Duodenal mucosa (tissue), 2 donors: ENCODE measurements around the gene SERTAD2.

Source experiments
- H3K27ac ChIP-seq: one replicate; pipeline ENCODE4 v1.7.0; 2013; ENCODE audit warnings: low read depth, low read length
- H3K27me3 ChIP-seq, 2 donors: one replicate each; pipeline ENCODE4 v1.7.0; 2013; ENCODE audit warnings: low read length in 2 of 2, control low read depth in 1 of 2; ENCODE audit not compliant: insufficient read depth in 2 of 2, control insufficient read depth in 1 of 2
- H3K36me3 ChIP-seq, 2 donors: one replicate each; pipeline ENCODE4 v1.7.0; 2013; ENCODE audit warnings: low read length in 2 of 2, control low read depth in 1 of 2; ENCODE audit not compliant: insufficient read depth in 2 of 2, control insufficient read depth in 1 of 2
- H3K4me1 ChIP-seq, 2 donors: one replicate each; pipeline ENCODE4 v1.7.0; 2013; ENCODE audit warnings: low read length in 2 of 2, control low read depth in 1 of 2; ENCODE audit not compliant: insufficient read depth in 2 of 2, control insufficient read depth in 1 of 2
- H3K4me3 ChIP-seq, 2 donors: one replicate each; pipeline ENCODE4 v1.7.0; 2013; ENCODE audit warnings: low read length in 2 of 2, low read depth in 1 of 2
- H3K9ac ChIP-seq, 2 donors: one replicate each; pipeline ENCODE4 v1.7.0; 2013; ENCODE audit warnings: low read length in 2 of 2, low read depth in 1 of 2
- H3K9me3 ChIP-seq, 2 donors: one replicate each; pipeline ENCODE4 v1.7.0; 2013; ENCODE audit warnings: low read length in 2 of 2, control low read depth in 1 of 2; ENCODE audit not compliant: control insufficient read depth in 1 of 2

Gene SERTAD2

GRCh38 chr2:64658269-64658668 lies 4.6 kb upstream of the SERTAD2 start:
- H3K36me3 ChIP-seq = no peaks in the 10 kb centered on the region
- no peak overlapping the region for H3K27ac ChIP-seq
- peaks cover 11 to 15% of the 10 kb centered on the region in 2 donors for H3K4me1 ChIP-seq
- H3K4me3 ChIP-seq = no peak overlapping the region
- no peaks in the 10 kb centered on the region for H3K27me3 ChIP-seq
- no peaks in the 10 kb centered on the region for H3K9me3 ChIP-seq
- H3K9ac ChIP-seq = no peak overlapping the region

- H3K36me3 ChIP-seq = no peaks in the 10 kb centered on the region
- H3K9me3 ChIP-seq = no peaks in the 10 kb centered on the region
- peaks cover 11 to 15% of the 10 kb centered on the region in 2 donors for H3K4me1 ChIP-seq
- H3K27ac ChIP-seq = no peak overlapping the region
- no peak overlapping the region for H3K4me3 ChIP-seq
- no peak overlapping the region for H3K9ac ChIP-seq
- no peaks in the 10 kb centered on the region for H3K27me3 ChIP-seq
These were observed 3.7 kb upstream of the SERTAD2 start for GRCh38 chr2:64657411-64657810.

- H3K27ac ChIP-seq = no peak overlapping the region
- no peak overlapping the region for H3K4me3 ChIP-seq
- H3K36me3 ChIP-seq = no peaks in the 10 kb centered on the region
- H3K4me1 ChIP-seq = peaks cover 16 to 24% of the 10 kb centered on the region in 2 donors
- H3K9me3 ChIP-seq = no peaks in the 10 kb centered on the region
- H3K27me3 ChIP-seq = no peaks in the 10 kb centered on the region
- no peak overlapping the region for H3K9ac ChIP-seq
These were observed 2.7 kb upstream of the SERTAD2 start for GRCh38 chr2:64656379-64656778.

- Histone ChIP-seq H3K27ac (no peak overlapping the region), H3K36me3 (no peaks in the 10 kb centered on the region), H3K9ac (no peak overlapping the region), H3K9me3 (no peaks in the 10 kb centered on the region), H3K27me3 (no peaks in the 10 kb centered on the region), H3K4me1 (peaks cover 21 to 29% of the 10 kb centered on the region in 2 donors), H3K4me3 (no peak overlapping the region)
These were observed 2.2 kb upstream of the SERTAD2 start for GRCh38 chr2:64655873-64656272.

- peaks cover 28 to 35% of the 10 kb centered on the region in 2 donors for H3K4me1 ChIP-seq
- peak overlapping the region; percentile 83 to 86 for H3K4me3 ChIP-seq
- H3K9me3 ChIP-seq = no peaks in the 10 kb centered on the region
- peak overlapping the region; percentile 79 to 86 for H3K9ac ChIP-seq
- no peak overlapping the region for H3K27ac ChIP-seq
- no peaks in the 10 kb centered on the region for H3K27me3 ChIP-seq
- H3K36me3 ChIP-seq = no peaks in the 10 kb centered on the region
These were observed 1.4 kb upstream of the SERTAD2 start for GRCh38 chr2:64655018-64655664.

- Histone ChIP-seq H3K36me3 (no peaks in the 10 kb centered on the region), H3K27me3 (no peaks in the 10 kb centered on the region), H3K4me1 (peaks cover 36 to 44% of the 10 kb centered on the region in 2 donors), H3K9ac (peak overlapping the region; percentile 79 to 86), H3K27ac (peak overlapping the region; percentile 93), H3K4me3 (peak overlapping the region; percentile 83 to 86), H3K9me3 (no peaks in the 10 kb centered on the region)
These were observed 524 bp upstream of the SERTAD2 start for GRCh38 chr2:64654063-64654811.

GRCh38 chr2:64652231-64653108 lies 1.2 kb downstream of the SERTAD2 start:
- Histone ChIP-seq H3K4me3 (peak overlapping the region; percentile 82 to 97), H3K4me1 (peaks cover 52 to 53% of the 10 kb centered on the region in 2 donors), H3K36me3 (no peaks in the 10 kb centered on the region), H3K27ac (peak overlapping the region; percentile 99), H3K27me3 (no peaks in the 10 kb centered on the region), H3K9ac (peak overlapping the region; percentile 55 to 89), H3K9me3 (no peaks in the 10 kb centered on the region)

- no peak overlapping the region for H3K27ac ChIP-seq
- no peaks in the 10 kb centered on the region for H3K27me3 ChIP-seq
- peaks cover 52 to 55% of the 10 kb centered on the region in 2 donors for H3K4me1 ChIP-seq
- no peaks in the 10 kb centered on the region for H3K9me3 ChIP-seq
- H3K36me3 ChIP-seq = no peaks in the 10 kb centered on the region
- peak overlapping the region in 1 of 2 donors; percentile 97 for H3K4me3 ChIP-seq
- H3K9ac ChIP-seq = no peak overlapping the region
These were observed 2.1 kb downstream of the SERTAD2 start for GRCh38 chr2:64651590-64651989.

- H3K9ac ChIP-seq = no peak overlapping the region
- no peaks in the 10 kb centered on the region for H3K27me3 ChIP-seq
- H3K36me3 ChIP-seq = no peaks in the 10 kb centered on the region
- peaks cover 50 to 60% of the 10 kb centered on the region in 2 donors for H3K4me1 ChIP-seq
- H3K9me3 ChIP-seq = no peaks in the 10 kb centered on the region
- no peak overlapping the region for H3K27ac ChIP-seq
- H3K4me3 ChIP-seq = no peak overlapping the region
These were observed 2.9 kb downstream of the SERTAD2 start for GRCh38 chr2:64650722-64651338.
